GM12878 (cell line): ENCODE results near the gene EGR1. TPM values are rescaled to one million over a fixed set of nuclear protein-coding genes. Genes with fewer than 3 reads are reported as not detected.
"Not testable (repeated sequence)": the region's sequence is repeated elsewhere in the genome, so short reads cannot be mapped to it uniquely, and the experiment has no call there.

Experiments
- ATAC-seq: fragments of 200-7000 bp; cut with Tn5 transposase; 3 replicates; pipeline ENCODE4 v1.9.1; 2020; ENCODE audit warnings: mild to moderate bottlenecking, moderate library complexity
- BruUV-seq: library from RNA; stranded (reverse); fragments of 400-500 nt; replicated peaks from 2 replicates; lab custom pipeline; 2021; lab: Mats Ljungman, UMichigan
- CTCF ChIA-PET: fragments of 300-600 bp; sonication (Branson Sonifier 250); formaldehyde crosslinking; extraction: SDS; loops from one replicate; lab custom pipeline; 2021; ENCODE audit warnings: inconsistent platforms; lab: Yijun Ruan, JAX
- POLR2A ChIA-PET: fragments of 350-600 bp; formaldehyde crosslinking; extraction: SDS; loops from one replicate; lab custom pipeline; 2021; ENCODE audit warnings: inconsistent platforms; lab: Charles Lee
- RAD21 ChIA-PET: fragments of 300-600 bp; sonication (Branson Sonifier 250); formaldehyde crosslinking; loops from one replicate; lab custom pipeline; 2023; ENCODE audit warnings: antibody characterized with exemption; ENCODE audit not compliant: unreplicated experiment; lab: Charles Lee
- SMC1A ChIA-PET: fragments of 300-600 bp; sonication (Branson Sonifier 250); formaldehyde crosslinking; loops from one replicate; lab custom pipeline; 2023; ENCODE audit not compliant: unreplicated experiment, uncharacterized antibody; lab: Charles Lee
- DNase-seq: peaks from one replicate; pipeline ENCODE4 v3.0.0-alpha.2; 2011; ENCODE audit warnings: low read depth, low spot score
- FAIRE-seq: peaks from 3 replicates; lab custom pipeline; 2011; peaks lifted over from hg19 to GRCh38; lab: Jason Lieb, UNC
- H2AFZ ChIP-seq: 2 replicates; pipeline ENCODE4 v1.6.0; 2011; ENCODE audit warnings: low read depth, low read length, control low read depth; ENCODE audit not compliant: control insufficient read depth
- H3K27ac ChIP-seq: 2 replicates; pipeline ENCODE4 v1.5.1; 2011; ENCODE audit warnings: control low read depth; ENCODE audit not compliant: control insufficient read depth, insufficient read depth
- H3K27me3 ChIP-seq, 2 experiments: replicated peaks in 1 of 2; 2 replicates each; pipeline versions ENCODE4 v1.6.0 to v1.6.1; 2011; ENCODE audit warnings: low read length in 1 of 2; ENCODE audit not compliant: control insufficient read depth in 2 of 2, insufficient read depth in 2 of 2
- H3K36me3 ChIP-seq, 2 experiments: 2 replicates each; pipeline ENCODE4 v1.5.1; 2011; ENCODE audit warnings: low read length in 1 of 2; ENCODE audit not compliant: control insufficient read depth in 2 of 2, insufficient read depth in 2 of 2
- H3K4me1 ChIP-seq: 2 replicates; pipeline ENCODE4 v1.6.1; 2011; ENCODE audit warnings: mild to moderate bottlenecking, low read length, moderate library complexity, mixed read lengths; ENCODE audit not compliant: control insufficient read depth, insufficient read depth
- H3K4me2 ChIP-seq: 2 replicates; pipeline ENCODE4 v1.6.0; 2011; ENCODE audit warnings: control low read depth; ENCODE audit not compliant: control insufficient read depth, insufficient read depth
- H3K4me3 ChIP-seq: fragments of 200-600 bp; sonication (generic); 2 replicates; pipeline ENCODE4 v1.5.1; 2016
- H3K79me2 ChIP-seq: 2 replicates; pipeline ENCODE4 v1.6.0; 2011; ENCODE audit warnings: low read length; ENCODE audit not compliant: control insufficient read depth, insufficient read depth
- H3K9ac ChIP-seq: 2 replicates; pipeline ENCODE4 v1.8.0; 2011; ENCODE audit warnings: low read length, control low read depth, mixed read lengths; ENCODE audit not compliant: control insufficient read depth, insufficient read depth
- H3K9me3 ChIP-seq: replicated peaks from 3 replicates; pipeline ENCODE4 v1.5.1; 2011; ENCODE audit warnings: mild to moderate bottlenecking, low read length; ENCODE audit not compliant: control insufficient read depth, insufficient read depth
- H4K20me1 ChIP-seq: 2 replicates; pipeline ENCODE4 v1.6.0; 2011; ENCODE audit not compliant: control insufficient read depth, insufficient read depth
- BRCA1 ChIP-seq: IDR thresholded peaks from 2 replicates; pipeline ENCODE4 v1.6.1; 2011; ENCODE audit warnings: low read depth, low read length, improper control_type of control experiment
- CHD4 ChIP-seq: fragments of 200-600 bp; sonication (generic); IDR thresholded peaks from 2 replicates; pipeline ENCODE4 v1.6.1; 2016; ENCODE audit warnings: mild to moderate bottlenecking
- FOXK2 ChIP-seq: fragments of 450-650 bp; IDR thresholded peaks from 2 replicates; pipeline ENCODE4 v1.6.1; 2017; ENCODE audit warnings: mild to moderate bottlenecking, moderate library complexity
- KDM1A ChIP-seq: fragments of 200-600 bp; sonication (generic); IDR thresholded peaks from 2 replicates; pipeline ENCODE4 v1.6.1; 2016; ENCODE audit warnings: borderline replicate concordance
- LARP7 ChIP-seq: fragments of 450-650 bp; IDR thresholded peaks from 2 replicates; pipeline ENCODE4 v1.6.1; 2017; ENCODE audit warnings: mild to moderate bottlenecking
- MYC ChIP-seq: IDR thresholded peaks from 2 replicates; pipeline ENCODE4 v1.6.1; 2011; ENCODE audit warnings: mild to moderate bottlenecking, low read length, moderate library complexity, inconsistent platforms; ENCODE audit not compliant: insufficient read depth, insufficient replicate concordance, insufficient read length, severe bottlenecking
- NFYB ChIP-seq: IDR thresholded peaks from 2 replicates; pipeline ENCODE4 v1.6.1; 2011; ENCODE audit warnings: low read depth, mild to moderate bottlenecking, low read length, improper control_type of control experiment, moderate library complexity; ENCODE audit not compliant: insufficient read depth
- RAD21 ChIP-seq: IDR thresholded peaks from 2 replicates; pipeline ENCODE4 v1.6.1; 2011; ENCODE audit warnings: mild to moderate bottlenecking, low read depth, low read length, moderate library complexity; ENCODE audit not compliant: insufficient read depth
- SMC3 ChIP-seq: IDR thresholded peaks from 2 replicates; pipeline ENCODE4 v1.6.1; 2011; ENCODE audit warnings: low read length, improper control_type of control experiment, borderline replicate concordance
- TCF12 ChIP-seq: IDR thresholded peaks from 2 replicates; pipeline ENCODE4 v1.6.1; 2011; ENCODE audit warnings: low read depth, mild to moderate bottlenecking, low read length
- ZSCAN29 ChIP-seq: fragments of 450-650 bp; IDR thresholded peaks from 2 replicates; pipeline ENCODE4 v1.6.1; 2017; ENCODE audit warnings: mild to moderate bottlenecking, moderate library complexity
- WGBS: methylation state at CpG from one replicate; pipeline ENCODE4 v1.1.6; 2016; ENCODE audit warnings: low lambda C conversion rate; ENCODE audit not compliant: insufficient replicate concordance, insufficient coverage; ENCODE audit errors: missing lambda C conversion rate; 5-methylcytosine and 5-hydroxymethylcytosine counted together
- in situ Hi-C: fragments of 300-500 bp; cut with MboI; formaldehyde crosslinking; loops from 9 replicates; pipeline ENCODE4 v1.14.3; 2018; ENCODE audit warnings: mixed read lengths
- intact Hi-C: fragments of 100-400 bp; cut with micrococcal nuclease; formaldehyde crosslinking; loops from one replicate; pipeline ENCODE4 v1.14.2; 2022; ENCODE audit not compliant: unreplicated experiment
- polyA plus RNA-seq, 11 experiments: library from polyadenylated mRNA; depleted of rRNA in 4 of 11; unstranded in 6 of 11; stranded (reverse) in 5 of 11; fragments of >200 nt; fragmentation: Nextera tagmentation in 4 of 11; fragmentation: Illumina TruSeq in 1 of 11; extraction: Ambion mirVana in 4 of 11; extraction: Trizol in 1 of 11; gene quantifications; 1 replicate in 1 of 11; 2 replicates in 10 of 11; pipeline versions ENCODE4 v1.2.1 to v1.2.3, GENCODE V29; 2011 to 2016; ENCODE audit warnings: inconsistent platforms in 2 of 11, missing spikeins in 2 of 11, low read depth in 1 of 11
- total RNA-seq, 4 experiments: library from RNA; depleted of rRNA in 3 of 4; stranded (reverse); fragments of >200 nt in 3 of 4; fragmentation: Illumina TruSeq in 1 of 4; extraction: Trizol in 1 of 4; gene quantifications; 2 replicates each; pipeline versions ENCODE4 v1.2.1 to v1.2.3, GENCODE V29; 2013 to 2021
- TF ChIP-seq, protein P1 (sequence below): fragments of 450-650 bp; IDR thresholded peaks from 2 replicates; pipeline ENCODE4 v1.6.1; 2018; ENCODE audit warnings: borderline replicate concordance, mild to moderate bottlenecking; ENCODE audit not compliant: partially characterized antibody
- TF ChIP-seq, protein P2 (sequence below): fragments of 450-650 bp; IDR thresholded peaks from 2 replicates; pipeline ENCODE4 v1.6.1; 2017; ENCODE audit warnings: low read depth, mild to moderate bottlenecking, moderate library complexity

EGR1 gene
- total and polyA plus RNA-seq, 10 of the 15 experiments (the other 5 are each of a cell fraction or from before 2014, with no cell fraction given) = 0.89 to 7.3 (median 2.5) TPM

DNA sequence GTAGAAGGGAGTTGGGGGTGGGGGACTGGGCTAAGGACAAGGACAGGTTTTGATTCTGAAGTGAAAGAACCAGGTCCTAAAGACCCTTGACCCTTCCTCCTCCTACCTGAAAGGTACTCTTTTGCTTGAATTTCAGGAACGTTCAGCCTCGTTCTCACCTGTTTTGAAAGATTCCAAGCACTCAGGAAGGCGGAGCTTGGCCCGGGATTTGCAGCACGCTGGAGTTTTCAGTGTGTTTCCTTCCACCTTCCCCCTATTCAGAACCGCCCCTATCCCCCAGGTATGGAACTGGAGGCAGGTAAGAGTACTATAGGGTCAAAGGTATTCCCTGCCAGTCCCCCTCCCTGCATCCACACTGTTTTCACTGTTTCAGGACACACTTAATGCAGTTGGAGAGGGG lies 7.1 kb downstream of the EGR1 start (continued):
- TF ChIP-seq, protein P1, sequence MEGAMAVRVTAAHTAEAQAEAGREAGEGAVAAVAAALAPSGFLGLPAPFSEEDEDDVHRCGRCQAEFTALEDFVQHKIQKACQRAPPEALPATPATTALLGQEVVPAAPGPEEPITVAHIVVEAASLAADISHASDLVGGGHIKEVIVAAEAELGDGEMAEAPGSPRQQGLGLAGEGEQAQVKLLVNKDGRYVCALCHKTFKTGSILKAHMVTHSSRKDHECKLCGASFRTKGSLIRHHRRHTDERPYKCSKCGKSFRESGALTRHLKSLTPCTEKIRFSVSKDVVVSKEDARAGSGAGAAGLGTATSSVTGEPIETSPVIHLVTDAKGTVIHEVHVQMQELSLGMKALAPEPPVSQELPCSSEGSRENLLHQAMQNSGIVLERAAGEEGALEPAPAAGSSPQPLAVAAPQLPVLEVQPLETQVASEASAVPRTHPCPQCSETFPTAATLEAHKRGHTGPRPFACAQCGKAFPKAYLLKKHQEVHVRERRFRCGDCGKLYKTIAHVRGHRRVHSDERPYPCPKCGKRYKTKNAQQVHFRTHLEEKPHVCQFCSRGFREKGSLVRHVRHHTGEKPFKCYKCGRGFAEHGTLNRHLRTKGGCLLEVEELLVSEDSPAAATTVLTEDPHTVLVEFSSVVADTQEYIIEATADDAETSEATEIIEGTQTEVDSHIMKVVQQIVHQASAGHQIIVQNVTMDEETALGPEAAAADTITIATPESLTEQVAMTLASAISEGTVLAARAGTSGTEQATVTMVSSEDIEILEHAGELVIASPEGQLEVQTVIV = no peak
- TF ChIP-seq SMC3 = no peak

DNA sequence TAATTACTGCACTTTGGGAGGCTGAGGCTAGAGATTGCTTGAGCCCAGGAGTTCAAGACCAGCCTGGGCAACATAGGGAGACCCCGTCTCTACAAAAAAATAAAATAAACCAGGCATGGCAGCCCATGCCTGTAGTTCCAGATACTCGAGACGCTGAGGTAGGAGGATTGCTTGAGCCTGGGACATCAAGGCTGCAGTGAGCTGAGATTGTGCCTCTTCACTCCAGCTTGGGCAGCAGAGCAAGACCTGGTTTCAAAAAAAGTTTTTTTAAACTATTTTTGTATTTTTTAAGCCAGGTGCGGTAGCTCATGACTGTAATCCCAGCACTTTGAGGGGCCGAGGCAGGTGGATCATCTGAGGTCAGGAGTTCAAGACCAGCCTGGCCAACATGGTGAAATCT lies 7.9 kb downstream of the EGR1 start:
- H2AFZ ChIP-seq, H3K9me3 ChIP-seq, ATAC-seq, BruUV-seq, RAD21 ChIA-PET, intact Hi-C loops, SMC1A ChIA-PET, H3K27me3 ChIP-seq, FAIRE-seq, H3K4me2 ChIP-seq, H3K79me2 ChIP-seq, H3K36me3 ChIP-seq, H3K27ac ChIP-seq, CTCF ChIA-PET, DNase-seq, in situ Hi-C loops, H3K9ac ChIP-seq, H3K4me3 ChIP-seq, H3K4me1 ChIP-seq, H4K20me1 ChIP-seq: not testable (repeated sequence)
- POLR2A ChIA-PET = interaction anchor here (0.6 kb wide), 1 partner anchor 102 kb away, joined by 7 read pairs; no protein-coding TSS in a partner anchor
- WGBS = 56% methylated on average over 5 of the region's 5 CpGs

DNA sequence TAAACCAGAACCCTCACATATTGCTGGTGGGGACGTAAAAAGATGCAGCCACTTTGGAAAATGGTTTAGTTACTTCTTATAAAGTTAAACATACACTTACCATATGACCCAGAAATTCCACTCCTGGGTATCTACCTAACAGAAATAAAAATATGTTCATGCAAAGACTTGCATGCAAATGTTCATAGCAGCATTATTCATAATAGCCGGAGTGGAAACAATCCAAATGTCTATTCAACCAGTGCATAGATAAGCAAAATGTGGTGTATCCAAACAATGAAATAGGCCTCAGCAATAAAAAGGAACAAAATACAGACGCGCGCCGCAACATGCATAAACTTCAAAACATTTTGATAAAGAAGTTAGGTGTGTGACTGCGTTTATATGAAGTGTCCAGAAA lies 11.6 kb downstream of the EGR1 start:
- SMC1A ChIA-PET = no interaction called here

More for the DNA sequence above, 11.6 kb downstream of the EGR1 start:
- H3K4me2 ChIP-seq = no peak overlapping the region
- no TSS peak for BruUV-seq
- TF ChIP-seq CHD4 = no peak
- TF ChIP-seq SMC3 = no peak
- TF ChIP-seq MYC = no peak
- TF ChIP-seq, protein P2, sequence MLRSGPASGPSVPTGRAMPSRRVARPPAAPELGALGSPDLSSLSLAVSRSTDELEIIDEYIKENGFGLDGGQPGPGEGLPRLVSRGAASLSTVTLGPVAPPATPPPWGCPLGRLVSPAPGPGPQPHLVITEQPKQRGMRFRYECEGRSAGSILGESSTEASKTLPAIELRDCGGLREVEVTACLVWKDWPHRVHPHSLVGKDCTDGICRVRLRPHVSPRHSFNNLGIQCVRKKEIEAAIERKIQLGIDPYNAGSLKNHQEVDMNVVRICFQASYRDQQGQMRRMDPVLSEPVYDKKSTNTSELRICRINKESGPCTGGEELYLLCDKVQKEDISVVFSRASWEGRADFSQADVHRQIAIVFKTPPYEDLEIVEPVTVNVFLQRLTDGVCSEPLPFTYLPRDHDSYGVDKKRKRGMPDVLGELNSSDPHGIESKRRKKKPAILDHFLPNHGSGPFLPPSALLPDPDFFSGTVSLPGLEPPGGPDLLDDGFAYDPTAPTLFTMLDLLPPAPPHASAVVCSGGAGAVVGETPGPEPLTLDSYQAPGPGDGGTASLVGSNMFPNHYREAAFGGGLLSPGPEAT = no peak
- TF ChIP-seq RAD21 = no peak
- TF ChIP-seq ZSCAN29 = no peak
- TF ChIP-seq KDM1A = no peak
- no peak for TF ChIP-seq TCF12
- no peak for TF ChIP-seq FOXK2
- no peak for TF ChIP-seq LARP7
- TF ChIP-seq BRCA1 = no peak
- no peak for TF ChIP-seq NFYB
- no peak overlapping the region for H3K27ac ChIP-seq
- ChIA-PET POLR2A (no interaction called here), CTCF (no interaction called here), RAD21 (no interaction called here)
- no peaks in the 10 kb centered on the region for H3K9me3 ChIP-seq
- H3K79me2 ChIP-seq = no peaks in the 10 kb centered on the region
- DNase-seq = no peak
- H3K4me1 ChIP-seq = no peaks in the 10 kb centered on the region
- H3K27me3 ChIP-seq = no peaks in the 10 kb centered on the region
- WGBS = 74% methylated on average over 7 of the region's 7 CpGs
- no peak overlapping the region for H2AFZ ChIP-seq
- no peak for ATAC-seq
- in situ Hi-C loops (no loop called here), intact Hi-C loops (no loop called here)
- H3K36me3 ChIP-seq = no peaks in the 10 kb centered on the region
- H3K9ac ChIP-seq = no peak overlapping the region
- no peaks in the 10 kb centered on the region for H4K20me1 ChIP-seq
- FAIRE-seq = no peak
- no peak overlapping the region for H3K4me3 ChIP-seq
